ENCODE measurements around the gene MAPKAP1. TPM values are rescaled to one million over a fixed set of nuclear protein-coding genes. Genes with fewer than 3 reads are reported as not detected.

MAPKAP1 gene
- polyA plus RNA-seq, 1 donor from 2014 or later, result 57.5 TPM

- no peaks in the 10 kb centered on the region for H3K36me3 ChIP-seq (ENCODE audit: insufficient read depth, low read length)
- no peaks in the 10 kb centered on the region for H3K9me3 ChIP-seq (ENCODE audit: low read length)
- H3K79me2 ChIP-seq (replicated peaks; ENCODE audit: insufficient read depth, low read length), result no peaks in the 10 kb centered on the region
- no peaks in the 10 kb centered on the region for H4K20me1 ChIP-seq (ENCODE audit: insufficient read depth)
- H3K4me3 ChIP-seq (ENCODE audit: low read length), result no peak overlapping the region
- no peak overlapping the region for H3K27ac ChIP-seq (ENCODE audit: low read length)
- H3K4me2 ChIP-seq (ENCODE audit: low read length), result no peak overlapping the region
- H3K27me3 ChIP-seq (ENCODE audit: insufficient read depth, low read depth, low read length), result no peaks in the 10 kb centered on the region
- no peak overlapping the region for H2AFZ ChIP-seq (ENCODE audit: low read depth, low read length)
- no peak overlapping the region for H3K9ac ChIP-seq (ENCODE audit: low read length)
- no peaks in the 10 kb centered on the region for H3F3A ChIP-seq (ENCODE audit: insufficient read depth, low read length, poor library complexity, severe bottlenecking)
- no peaks in the 10 kb centered on the region for H3K9me2 ChIP-seq (ENCODE audit: insufficient read depth, low read length)
- TF ChIP-seq SMC3 (conservative IDR thresholded peaks at IDR 0.05; ENCODE audit: poor library complexity) (no peak), MXI1 (conservative IDR thresholded peaks at IDR 0.05; ENCODE audit: poor library complexity, severe bottlenecking) (no peak), POLR2AphosphoS5 (IDR thresholded peaks at IDR 0.05) (no peak), TAF1 (IDR thresholded peaks at IDR 0.05; ENCODE audit: low read depth) (no peak), EP300 (conservative IDR thresholded peaks at IDR 0.05; ENCODE audit: poor library complexity, severe bottlenecking) (no peak), EZH2 (IDR thresholded peaks at IDR 0.05; ENCODE audit: borderline replicate concordance, insufficient read depth, low read length, poor library complexity, severe bottlenecking) (no peak), REST (IDR thresholded peaks at IDR 0.05; ENCODE audit: borderline replicate concordance) (no peak), CTCF (IDR thresholded peaks at IDR 0.05; ENCODE audit: poor library complexity, severe bottlenecking) (no peak), RAD21 (conservative IDR thresholded peaks at IDR 0.05) (no peak)
Observed at GRCh38 chr9:125521462-125522327, 185.3 kb downstream of the MAPKAP1 start.

- no peaks in the 10 kb centered on the region for H3F3A ChIP-seq (ENCODE audit: insufficient read depth, low read length, poor library complexity, severe bottlenecking)
- H3K36me3 ChIP-seq (ENCODE audit: insufficient read depth, low read length), result no peaks in the 10 kb centered on the region
- H3K4me2 ChIP-seq (ENCODE audit: low read length), result no peak overlapping the region
- no peaks in the 10 kb centered on the region for H3K9me2 ChIP-seq (ENCODE audit: insufficient read depth, low read length)
- H3K79me2 ChIP-seq (replicated peaks; ENCODE audit: insufficient read depth, low read length), result no peaks in the 10 kb centered on the region
- H3K9ac ChIP-seq (ENCODE audit: low read length), result no peak overlapping the region
- no peak overlapping the region for H3K27ac ChIP-seq (ENCODE audit: low read length)
- H2AFZ ChIP-seq (ENCODE audit: low read depth, low read length), result no peak overlapping the region
- no peaks in the 10 kb centered on the region for H4K20me1 ChIP-seq (ENCODE audit: insufficient read depth)
- H3K4me3 ChIP-seq (ENCODE audit: low read length), result no peak overlapping the region
- H3K9me3 ChIP-seq (ENCODE audit: low read length), result no peaks in the 10 kb centered on the region
- no peak for TF ChIP-seq EZH2 (IDR thresholded peaks at IDR 0.05; ENCODE audit: borderline replicate concordance, insufficient read depth, low read length, poor library complexity, severe bottlenecking)
- no peak for TF ChIP-seq SMC3 (conservative IDR thresholded peaks at IDR 0.05; ENCODE audit: poor library complexity)
- TF ChIP-seq RAD21 (conservative IDR thresholded peaks at IDR 0.05), result no peak
- no peak for TF ChIP-seq TAF1 (IDR thresholded peaks at IDR 0.05; ENCODE audit: low read depth)
- TF ChIP-seq MXI1 (conservative IDR thresholded peaks at IDR 0.05; ENCODE audit: poor library complexity, severe bottlenecking), result no peak
- no peak for TF ChIP-seq EP300 (conservative IDR thresholded peaks at IDR 0.05; ENCODE audit: poor library complexity, severe bottlenecking)
- TF ChIP-seq CTCF (IDR thresholded peaks at IDR 0.05; ENCODE audit: poor library complexity, severe bottlenecking), result no peak
- TF ChIP-seq POLR2AphosphoS5 (IDR thresholded peaks at IDR 0.05), result no peak
- TF ChIP-seq REST (IDR thresholded peaks at IDR 0.05; ENCODE audit: borderline replicate concordance), result no peak
- H3K27me3 ChIP-seq (ENCODE audit: insufficient read depth, low read depth, low read length), result no peaks in the 10 kb centered on the region
Observed at GRCh38 chr9:125519734-125520133, 187.3 kb downstream of the MAPKAP1 start.
